GM23338 (cell line): ENCODE results near the gene SETD1A.

Experiments
- CTCF ChIP-seq, 2 experiments: fragments of 200-600 bp in 1 of 2; sonication (generic) in 1 of 2; conservative IDR thresholded peaks; 2 replicates each; pipeline versions ENCODE4 v1.5.1 to v1.6.1; 2016 to 2017; ENCODE audit warnings: antibody characterized with exemption in 2 of 2, low read depth in 2 of 2, mild to moderate bottlenecking in 2 of 2, moderate library complexity in 1 of 2
- EZH2 ChIP-seq: fragments of 200-600 bp; sonication (generic); IDR thresholded peaks from one replicate; pipeline ENCODE4 v1.8.0; 2017; ENCODE audit warnings: antibody characterized with exemption, mild to moderate bottlenecking, low read depth; ENCODE audit not compliant: unreplicated experiment
- EZH2phosphoT487 ChIP-seq: fragments of 200-600 bp; sonication (generic); IDR thresholded peaks from one replicate; pipeline ENCODE4 v1.8.1; 2018; ENCODE audit warnings: antibody characterized with exemption; ENCODE audit not compliant: unreplicated experiment
- JUNB ChIP-seq: IDR thresholded peaks from one replicate; pipeline ENCODE4 v1.6.1; 2016; ENCODE audit warnings: antibody characterized with exemption; ENCODE audit not compliant: unreplicated experiment
- POLR2AphosphoS5 ChIP-seq: IDR thresholded peaks from 2 replicates; pipeline ENCODE4 v1.6.1; 2016; ENCODE audit warnings: antibody characterized with exemption, low read depth
- TF ChIP-seq, protein P1 (sequence below): IDR thresholded peaks from one replicate; pipeline ENCODE4 v1.6.1; 2018; ENCODE audit warnings: antibody characterized with exemption; ENCODE audit not compliant: unreplicated experiment

DNA sequence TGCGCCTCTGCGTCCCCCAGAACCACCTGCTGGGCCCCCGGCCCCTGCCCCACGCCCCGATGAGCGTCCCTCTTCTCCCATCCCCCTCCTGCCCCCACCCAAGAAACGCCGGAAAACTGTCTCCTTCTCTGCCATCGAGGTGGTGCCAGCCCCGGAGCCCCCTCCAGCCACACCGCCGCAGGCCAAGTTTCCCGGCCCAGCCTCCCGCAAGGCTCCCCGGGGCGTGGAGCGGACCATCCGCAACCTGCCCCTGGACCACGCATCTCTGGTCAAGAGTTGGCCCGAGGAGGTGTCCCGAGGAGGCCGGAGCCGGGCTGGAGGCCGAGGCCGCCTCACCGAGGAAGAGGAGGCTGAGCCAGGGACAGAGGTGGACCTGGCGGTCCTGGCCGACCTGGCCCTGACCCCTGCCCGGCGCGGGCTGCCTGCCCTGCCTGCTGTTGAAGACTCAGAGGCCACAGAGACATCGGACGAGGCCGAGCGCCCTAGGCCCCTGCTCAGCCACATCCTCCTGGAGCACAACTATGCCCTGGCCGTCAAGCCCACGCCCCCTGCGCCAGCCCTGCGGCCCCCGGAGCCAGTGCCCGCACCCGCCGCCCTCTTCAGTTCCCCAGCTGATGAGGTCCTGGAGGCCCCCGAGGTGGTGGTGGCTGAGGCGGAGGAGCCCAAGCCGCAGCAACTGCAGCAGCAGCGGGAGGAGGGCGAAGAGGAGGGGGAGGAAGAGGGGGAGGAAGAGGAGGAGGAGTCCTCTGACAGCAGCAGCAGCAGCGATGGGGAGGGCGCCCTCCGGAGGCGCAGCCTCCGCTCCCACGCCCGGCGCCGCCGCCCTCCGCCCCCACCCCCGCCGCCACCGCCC lies 21.8 kb downstream of the SETD1A start:
- peak in 1 of 2 experiments; percentile 43; a peak in 2 of 4 replicates for TF ChIP-seq CTCF (conservative IDR thresholded peaks at IDR 0.05; ENCODE audit: low read depth in 2 of 2)
- TF ChIP-seq EZH2phosphoT487, result no peak
- TF ChIP-seq, protein P1, sequence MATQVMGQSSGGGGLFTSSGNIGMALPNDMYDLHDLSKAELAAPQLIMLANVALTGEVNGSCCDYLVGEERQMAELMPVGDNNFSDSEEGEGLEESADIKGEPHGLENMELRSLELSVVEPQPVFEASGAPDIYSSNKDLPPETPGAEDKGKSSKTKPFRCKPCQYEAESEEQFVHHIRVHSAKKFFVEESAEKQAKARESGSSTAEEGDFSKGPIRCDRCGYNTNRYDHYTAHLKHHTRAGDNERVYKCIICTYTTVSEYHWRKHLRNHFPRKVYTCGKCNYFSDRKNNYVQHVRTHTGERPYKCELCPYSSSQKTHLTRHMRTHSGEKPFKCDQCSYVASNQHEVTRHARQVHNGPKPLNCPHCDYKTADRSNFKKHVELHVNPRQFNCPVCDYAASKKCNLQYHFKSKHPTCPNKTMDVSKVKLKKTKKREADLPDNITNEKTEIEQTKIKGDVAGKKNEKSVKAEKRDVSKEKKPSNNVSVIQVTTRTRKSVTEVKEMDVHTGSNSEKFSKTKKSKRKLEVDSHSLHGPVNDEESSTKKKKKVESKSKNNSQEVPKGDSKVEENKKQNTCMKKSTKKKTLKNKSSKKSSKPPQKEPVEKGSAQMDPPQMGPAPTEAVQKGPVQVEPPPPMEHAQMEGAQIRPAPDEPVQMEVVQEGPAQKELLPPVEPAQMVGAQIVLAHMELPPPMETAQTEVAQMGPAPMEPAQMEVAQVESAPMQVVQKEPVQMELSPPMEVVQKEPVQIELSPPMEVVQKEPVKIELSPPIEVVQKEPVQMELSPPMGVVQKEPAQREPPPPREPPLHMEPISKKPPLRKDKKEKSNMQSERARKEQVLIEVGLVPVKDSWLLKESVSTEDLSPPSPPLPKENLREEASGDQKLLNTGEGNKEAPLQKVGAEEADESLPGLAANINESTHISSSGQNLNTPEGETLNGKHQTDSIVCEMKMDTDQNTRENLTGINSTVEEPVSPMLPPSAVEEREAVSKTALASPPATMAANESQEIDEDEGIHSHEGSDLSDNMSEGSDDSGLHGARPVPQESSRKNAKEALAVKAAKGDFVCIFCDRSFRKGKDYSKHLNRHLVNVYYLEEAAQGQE, result no peak
- TF ChIP-seq POLR2AphosphoS5, result no peak
- TF ChIP-seq EZH2, result no peak
- no peak for TF ChIP-seq JUNB
